ENCODE measurements around the gene FAM199X. TPM values are rescaled to one million over a fixed set of nuclear protein-coding genes. Genes with fewer than 3 reads are reported as not detected.

The FAM199X gene
- total RNA-seq, 1 donor from 2014 or later = 15.2 TPM

- H3K27ac Mint-ChIP-seq (ENCODE audit: unreplicated experiment) = no peak overlapping the region
Observed at GRCh38 chrX:104189837-104190236, 23.6 kb downstream of the FAM199X start.

GRCh38 chrX:104193485-104193884 is 27.2 kb downstream of the FAM199X start:
- no peak for DNase-seq (ENCODE audit: low spot score)
- TF ChIP-seq CTCF (IDR thresholded peaks at IDR 0.05) = no peak
- H3K4me3 Mint-ChIP-seq (ENCODE audit: unreplicated experiment) = no peak overlapping the region
- no peaks in the 10 kb centered on the region for H3K27me3 Mint-ChIP-seq (ENCODE audit: low read depth)
- H3K9me3 Mint-ChIP-seq (ENCODE audit: low read depth) = no peaks in the 10 kb centered on the region
- H3K4me1 Mint-ChIP-seq (ENCODE audit: low read depth) = no peaks in the 10 kb centered on the region
- no peak overlapping the region for H3K27ac Mint-ChIP-seq (ENCODE audit: unreplicated experiment)
- H3K36me3 Mint-ChIP-seq (ENCODE audit: low read depth) = peaks cover 2% of the 10 kb centered on the region

More at GRCh38 chrX:104189837-104190236, 23.6 kb downstream of the FAM199X start:
- Mint-ChIP-seq H3K4me1 (ENCODE audit: low read depth) (no peaks in the 10 kb centered on the region), H3K36me3 (ENCODE audit: low read depth) (peaks cover 8% of the 10 kb centered on the region), H3K27me3 (ENCODE audit: low read depth) (no peaks in the 10 kb centered on the region), H3K4me3 (ENCODE audit: unreplicated experiment) (no peak overlapping the region), H3K9me3 (ENCODE audit: low read depth) (no peaks in the 10 kb centered on the region)
- DNase-seq (ENCODE audit: low spot score) = no peak
- no peak for TF ChIP-seq CTCF (IDR thresholded peaks at IDR 0.05)

- H3K36me3 Mint-ChIP-seq (ENCODE audit: low read depth) = peaks cover under 1% of the 10 kb centered on the region
- no peak for DNase-seq (ENCODE audit: low spot score)
- no peak overlapping the region for H3K4me3 Mint-ChIP-seq (ENCODE audit: unreplicated experiment)
- no peaks in the 10 kb centered on the region for H3K9me3 Mint-ChIP-seq (ENCODE audit: low read depth)
- H3K27me3 Mint-ChIP-seq (ENCODE audit: low read depth) = no peaks in the 10 kb centered on the region
- H3K27ac Mint-ChIP-seq (ENCODE audit: unreplicated experiment) = no peak overlapping the region
- no peaks in the 10 kb centered on the region for H3K4me1 Mint-ChIP-seq (ENCODE audit: low read depth)
- no peak for TF ChIP-seq CTCF (IDR thresholded peaks at IDR 0.05)
Observed at GRCh38 chrX:104195013-104195412, 28.8 kb downstream of the FAM199X start.

GRCh38 chrX:104195489-104196084 is 29.3 kb downstream of the FAM199X start:
- H3K4me1 Mint-ChIP-seq (ENCODE audit: low read depth) = no peaks in the 10 kb centered on the region
- no peaks in the 10 kb centered on the region for H3K36me3 Mint-ChIP-seq (ENCODE audit: low read depth)
- no peak for DNase-seq (ENCODE audit: low spot score)
- peak; percentile 95 for TF ChIP-seq CTCF (IDR thresholded peaks at IDR 0.05)
- H3K27ac Mint-ChIP-seq (ENCODE audit: unreplicated experiment) = no peak overlapping the region
- H3K9me3 Mint-ChIP-seq (ENCODE audit: low read depth) = no peaks in the 10 kb centered on the region
- no peaks in the 10 kb centered on the region for H3K27me3 Mint-ChIP-seq (ENCODE audit: low read depth)
- H3K4me3 Mint-ChIP-seq (ENCODE audit: unreplicated experiment) = no peak overlapping the region

GRCh38 chrX:104205548-104205947 is 39.3 kb downstream of the FAM199X start:
- no peak overlapping the region for H3K27ac Mint-ChIP-seq (ENCODE audit: unreplicated experiment)
- no peaks in the 10 kb centered on the region for H3K9me3 Mint-ChIP-seq (ENCODE audit: low read depth)
- no peak for TF ChIP-seq CTCF (IDR thresholded peaks at IDR 0.05)
- H3K4me3 Mint-ChIP-seq (ENCODE audit: unreplicated experiment) = no peak overlapping the region
- H3K4me1 Mint-ChIP-seq (ENCODE audit: low read depth) = no peaks in the 10 kb centered on the region
- no peak for DNase-seq (ENCODE audit: low spot score)
- no peaks in the 10 kb centered on the region for H3K27me3 Mint-ChIP-seq (ENCODE audit: low read depth)
- H3K36me3 Mint-ChIP-seq (ENCODE audit: low read depth) = peaks cover 3% of the 10 kb centered on the region

Measured in chondrocyte (in vitro differentiated cells).